WTC11 (cell line): ENCODE results near the gene PABPC3. TPM values are rescaled to one million over a fixed set of nuclear protein-coding genes. Genes with fewer than 3 reads are reported as not detected.

Experiments
- ATAC-seq: fragments of 200-7000 bp; cut with Tn5 transposase; 2 replicates; pipeline ENCODE4 v1.10.0; 2021; ENCODE audit warnings: mild to moderate bottlenecking, moderate library complexity
- CTCF ChIA-PET: fragments of 300-600 bp; sonication (Branson Sonifier 250); formaldehyde crosslinking; loops from one replicate; lab custom pipeline; 2021; ENCODE audit warnings: antibody characterized with exemption; lab: Charles Lee
- POLR2A ChIA-PET: fragments of 350-600 bp; sonication (Branson Sonifier 250); formaldehyde crosslinking; loops from one replicate; lab custom pipeline; 2021; ENCODE audit warnings: antibody characterized with exemption; lab: Charles Lee
- DNase-seq: peaks from one replicate; pipeline ENCODE4 v3.0.0; 2021; ENCODE audit warnings: low spot score
- H3K27ac Mint-ChIP-seq: 2 replicates; pipeline ENCODE4 v1.8.0; 2021; ENCODE audit warnings: mixed read lengths
- H3K27me3 Mint-ChIP-seq: 2 replicates; pipeline ENCODE4 v1.8.0; 2021; ENCODE audit warnings: low read depth, mild to moderate bottlenecking, moderate library complexity, mixed read lengths
- H3K36me3 Mint-ChIP-seq: 2 replicates; pipeline ENCODE4 v1.8.0; 2021; ENCODE audit warnings: mixed read lengths
- H3K4me1 Mint-ChIP-seq: 2 replicates; pipeline ENCODE4 v1.8.0; 2022; ENCODE audit warnings: mixed read lengths
- H3K4me3 Mint-ChIP-seq: 2 replicates; pipeline ENCODE4 v1.8.0; 2021; ENCODE audit warnings: mild to moderate bottlenecking, moderate library complexity, mixed read lengths
- H3K9me3 Mint-ChIP-seq: 2 replicates; pipeline ENCODE4 v1.8.0; 2021; ENCODE audit warnings: mixed read lengths
- TCF7 ChIP-seq: sonication (generic); formaldehyde crosslinking; IDR thresholded peaks from 2 replicates; pipeline ENCODE4 v1.8.0; 2022; ENCODE audit warnings: mild to moderate bottlenecking, low read depth, missing genetic modification reagents, moderate library complexity
- TEAD1 ChIP-seq: sonication (generic); formaldehyde crosslinking; IDR thresholded peaks from 2 replicates; pipeline ENCODE4 v1.8.0; 2022; ENCODE audit warnings: mild to moderate bottlenecking, missing genetic modification reagents
- ZNF416 ChIP-seq: fragments of 250-450 bp; sonication (Bioruptor Pico); IDR thresholded peaks from 2 replicates; pipeline ENCODE4 v1.9.0; 2021; ENCODE audit warnings: mild to moderate bottlenecking, inconsistent platforms
- total RNA-seq: library from RNA; stranded (reverse); gene quantifications from 3 replicates; pipeline ENCODE4 v1.2.3, GENCODE V29; 2021
- TF ChIP-seq, protein P1 (sequence below): sonication (generic); formaldehyde crosslinking; IDR thresholded peaks from 2 replicates; pipeline ENCODE4 v1.8.0; 2022; ENCODE audit warnings: missing genetic modification reagents
- TF ChIP-seq, protein P2 (sequence below): fragments of 250-450 bp; sonication (Bioruptor Pico); IDR thresholded peaks from 2 replicates; pipeline ENCODE4 v1.9.0; 2021; ENCODE audit warnings: mild to moderate bottlenecking, borderline replicate concordance
- TF ChIP-seq, protein P3 (sequence below): fragments of 250-450 bp; sonication (Bioruptor Pico); IDR thresholded peaks from 2 replicates; pipeline ENCODE4 v1.9.0; 2021; ENCODE audit warnings: mild to moderate bottlenecking
- TF ChIP-seq, protein P4 (sequence below): sonication (generic); formaldehyde crosslinking; IDR thresholded peaks from 2 replicates; pipeline ENCODE4 v1.8.1; 2023; ENCODE audit warnings: mild to moderate bottlenecking, moderate library complexity, missing genetic modification reagents
- TF ChIP-seq, protein P5 (sequence below): sonication (generic); formaldehyde crosslinking; IDR thresholded peaks from 2 replicates; pipeline ENCODE4 v1.8.0; 2022; ENCODE audit warnings: mild to moderate bottlenecking, missing genetic modification reagents
- TF ChIP-seq, protein P6 (sequence below): sonication (generic); formaldehyde crosslinking; IDR thresholded peaks from 2 replicates; pipeline ENCODE4 v1.8.1; 2022; ENCODE audit warnings: mild to moderate bottlenecking, moderate library complexity, missing genetic modification reagents
- TF ChIP-seq, protein P7 (sequence below): sonication (generic); formaldehyde crosslinking; IDR thresholded peaks from 2 replicates; pipeline ENCODE4 v1.8.0; 2023; ENCODE audit warnings: missing genetic modification reagents, mild to moderate bottlenecking, borderline replicate concordance

The PABPC3 gene
- total RNA-seq, 1 experiment from 2014 or later: 0.35 TPM

DNA sequence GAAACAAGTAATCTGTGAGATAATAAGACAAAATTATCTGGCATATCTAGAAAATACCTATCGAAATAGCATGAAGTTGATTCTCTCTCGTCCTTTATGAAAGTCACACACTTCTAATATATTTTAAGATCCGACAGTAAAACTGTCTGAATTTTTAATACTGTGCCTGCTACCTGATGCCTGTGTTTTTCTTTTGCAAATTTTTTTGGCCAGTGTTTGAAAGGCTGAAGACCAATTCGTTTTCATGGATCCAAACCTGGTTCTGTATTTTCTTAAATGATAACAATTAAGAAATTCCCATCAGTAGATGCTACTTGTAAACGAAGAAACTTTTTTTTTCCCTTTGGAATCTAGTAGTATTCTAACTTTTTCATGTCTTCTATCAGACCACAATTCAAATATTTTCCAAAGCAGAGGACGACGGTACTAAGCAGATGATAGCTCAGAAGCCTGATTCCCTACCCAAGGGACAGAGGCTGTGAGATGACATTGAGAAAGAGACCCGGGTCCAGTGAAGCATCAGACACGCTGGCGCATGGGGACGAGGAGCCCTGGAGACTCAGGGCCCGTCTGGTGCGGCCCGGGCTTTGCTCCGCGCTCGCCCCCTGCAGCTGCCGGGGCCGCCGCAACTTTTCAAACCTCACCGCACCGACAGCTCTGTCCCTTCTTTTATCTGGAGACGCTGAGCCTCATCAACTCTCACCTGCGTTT, 49.5 kb upstream of the PABPC3 start:
- DNase-seq: peak; percentile 54
- H3K27me3 Mint-ChIP-seq: peaks cover 21% of the 10 kb centered on the region
- TF ChIP-seq, protein P1, sequence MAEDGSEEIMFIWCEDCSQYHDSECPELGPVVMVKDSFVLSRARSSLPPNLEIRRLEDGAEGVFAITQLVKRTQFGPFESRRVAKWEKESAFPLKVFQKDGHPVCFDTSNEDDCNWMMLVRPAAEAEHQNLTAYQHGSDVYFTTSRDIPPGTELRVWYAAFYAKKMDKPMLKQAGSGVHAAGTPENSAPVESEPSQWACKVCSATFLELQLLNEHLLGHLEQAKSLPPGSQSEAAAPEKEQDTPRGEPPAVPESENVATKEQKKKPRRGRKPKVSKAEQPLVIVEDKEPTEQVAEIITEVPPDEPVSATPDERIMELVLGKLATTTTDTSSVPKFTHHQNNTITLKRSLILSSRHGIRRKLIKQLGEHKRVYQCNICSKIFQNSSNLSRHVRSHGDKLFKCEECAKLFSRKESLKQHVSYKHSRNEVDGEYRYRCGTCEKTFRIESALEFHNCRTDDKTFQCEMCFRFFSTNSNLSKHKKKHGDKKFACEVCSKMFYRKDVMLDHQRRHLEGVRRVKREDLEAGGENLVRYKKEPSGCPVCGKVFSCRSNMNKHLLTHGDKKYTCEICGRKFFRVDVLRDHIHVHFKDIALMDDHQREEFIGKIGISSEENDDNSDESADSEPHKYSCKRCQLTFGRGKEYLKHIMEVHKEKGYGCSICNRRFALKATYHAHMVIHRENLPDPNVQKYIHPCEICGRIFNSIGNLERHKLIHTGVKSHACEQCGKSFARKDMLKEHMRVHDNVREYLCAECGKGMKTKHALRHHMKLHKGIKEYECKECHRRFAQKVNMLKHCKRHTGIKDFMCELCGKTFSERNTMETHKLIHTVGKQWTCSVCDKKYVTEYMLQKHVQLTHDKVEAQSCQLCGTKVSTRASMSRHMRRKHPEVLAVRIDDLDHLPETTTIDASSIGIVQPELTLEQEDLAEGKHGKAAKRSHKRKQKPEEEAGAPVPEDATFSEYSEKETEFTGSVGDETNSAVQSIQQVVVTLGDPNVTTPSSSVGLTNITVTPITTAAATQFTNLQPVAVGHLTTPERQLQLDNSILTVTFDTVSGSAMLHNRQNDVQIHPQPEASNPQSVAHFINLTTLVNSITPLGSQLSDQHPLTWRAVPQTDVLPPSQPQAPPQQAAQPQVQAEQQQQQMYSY (CRISPR knock-in tag): peak; percentile 86
- TF ChIP-seq, protein P2, sequence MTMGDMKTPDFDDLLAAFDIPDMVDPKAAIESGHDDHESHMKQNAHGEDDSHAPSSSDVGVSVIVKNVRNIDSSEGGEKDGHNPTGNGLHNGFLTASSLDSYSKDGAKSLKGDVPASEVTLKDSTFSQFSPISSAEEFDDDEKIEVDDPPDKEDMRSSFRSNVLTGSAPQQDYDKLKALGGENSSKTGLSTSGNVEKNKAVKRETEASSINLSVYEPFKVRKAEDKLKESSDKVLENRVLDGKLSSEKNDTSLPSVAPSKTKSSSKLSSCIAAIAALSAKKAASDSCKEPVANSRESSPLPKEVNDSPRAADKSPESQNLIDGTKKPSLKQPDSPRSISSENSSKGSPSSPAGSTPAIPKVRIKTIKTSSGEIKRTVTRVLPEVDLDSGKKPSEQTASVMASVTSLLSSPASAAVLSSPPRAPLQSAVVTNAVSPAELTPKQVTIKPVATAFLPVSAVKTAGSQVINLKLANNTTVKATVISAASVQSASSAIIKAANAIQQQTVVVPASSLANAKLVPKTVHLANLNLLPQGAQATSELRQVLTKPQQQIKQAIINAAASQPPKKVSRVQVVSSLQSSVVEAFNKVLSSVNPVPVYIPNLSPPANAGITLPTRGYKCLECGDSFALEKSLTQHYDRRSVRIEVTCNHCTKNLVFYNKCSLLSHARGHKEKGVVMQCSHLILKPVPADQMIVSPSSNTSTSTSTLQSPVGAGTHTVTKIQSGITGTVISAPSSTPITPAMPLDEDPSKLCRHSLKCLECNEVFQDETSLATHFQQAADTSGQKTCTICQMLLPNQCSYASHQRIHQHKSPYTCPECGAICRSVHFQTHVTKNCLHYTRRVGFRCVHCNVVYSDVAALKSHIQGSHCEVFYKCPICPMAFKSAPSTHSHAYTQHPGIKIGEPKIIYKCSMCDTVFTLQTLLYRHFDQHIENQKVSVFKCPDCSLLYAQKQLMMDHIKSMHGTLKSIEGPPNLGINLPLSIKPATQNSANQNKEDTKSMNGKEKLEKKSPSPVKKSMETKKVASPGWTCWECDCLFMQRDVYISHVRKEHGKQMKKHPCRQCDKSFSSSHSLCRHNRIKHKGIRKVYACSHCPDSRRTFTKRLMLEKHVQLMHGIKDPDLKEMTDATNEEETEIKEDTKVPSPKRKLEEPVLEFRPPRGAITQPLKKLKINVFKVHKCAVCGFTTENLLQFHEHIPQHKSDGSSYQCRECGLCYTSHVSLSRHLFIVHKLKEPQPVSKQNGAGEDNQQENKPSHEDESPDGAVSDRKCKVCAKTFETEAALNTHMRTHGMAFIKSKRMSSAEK (CRISPR knock-in tag): no peak
- ChIA-PET POLR2A (no interaction called here), CTCF (interaction anchor here (0.7 to 2.1 kb wide), 12 partner anchors 9 to 241 kb away, joined by 3 to 10 read pairs (median 3); partner anchors contain the start of gene MTMR6)
- H3K4me3 Mint-ChIP-seq: peak overlapping the region; percentile 77
- H3K4me1 Mint-ChIP-seq: peaks cover 35% of the 10 kb centered on the region
- H3K27ac Mint-ChIP-seq: no peak overlapping the region
- peaks cover 19% of the 10 kb centered on the region for H3K9me3 Mint-ChIP-seq
- peaks cover 34% of the 10 kb centered on the region for H3K36me3 Mint-ChIP-seq
- peak; percentile 68 for ATAC-seq

DNA sequence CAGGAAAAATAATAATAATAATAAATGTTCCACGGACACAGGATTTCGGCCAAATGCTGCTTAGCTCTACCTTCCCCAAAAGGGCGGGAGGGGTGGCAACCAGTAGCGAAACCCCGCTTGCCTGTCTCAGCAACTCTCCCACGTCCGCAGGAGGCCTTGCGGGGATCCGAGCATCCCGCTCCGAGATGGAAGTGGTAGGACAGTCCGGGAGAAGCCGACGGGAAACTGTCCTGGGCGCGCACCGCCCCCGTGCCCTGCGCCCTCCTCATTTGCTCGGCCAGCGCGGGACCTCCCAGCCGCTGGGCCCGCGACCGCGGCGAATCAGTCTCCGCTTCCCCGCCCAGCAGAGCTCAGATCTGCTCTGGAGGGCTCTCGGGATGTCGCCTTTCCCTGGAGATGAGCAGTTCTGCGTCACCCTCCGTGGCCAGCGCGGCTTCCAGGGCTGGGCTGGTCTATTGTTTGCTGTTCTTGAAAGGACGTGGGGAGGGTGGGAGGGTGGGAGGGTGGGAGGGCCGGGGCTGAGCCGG, 48.9 kb upstream of the PABPC3 start:
- H3K27me3 Mint-ChIP-seq: peaks cover 21% of the 10 kb centered on the region
- TF ChIP-seq, protein P3, sequence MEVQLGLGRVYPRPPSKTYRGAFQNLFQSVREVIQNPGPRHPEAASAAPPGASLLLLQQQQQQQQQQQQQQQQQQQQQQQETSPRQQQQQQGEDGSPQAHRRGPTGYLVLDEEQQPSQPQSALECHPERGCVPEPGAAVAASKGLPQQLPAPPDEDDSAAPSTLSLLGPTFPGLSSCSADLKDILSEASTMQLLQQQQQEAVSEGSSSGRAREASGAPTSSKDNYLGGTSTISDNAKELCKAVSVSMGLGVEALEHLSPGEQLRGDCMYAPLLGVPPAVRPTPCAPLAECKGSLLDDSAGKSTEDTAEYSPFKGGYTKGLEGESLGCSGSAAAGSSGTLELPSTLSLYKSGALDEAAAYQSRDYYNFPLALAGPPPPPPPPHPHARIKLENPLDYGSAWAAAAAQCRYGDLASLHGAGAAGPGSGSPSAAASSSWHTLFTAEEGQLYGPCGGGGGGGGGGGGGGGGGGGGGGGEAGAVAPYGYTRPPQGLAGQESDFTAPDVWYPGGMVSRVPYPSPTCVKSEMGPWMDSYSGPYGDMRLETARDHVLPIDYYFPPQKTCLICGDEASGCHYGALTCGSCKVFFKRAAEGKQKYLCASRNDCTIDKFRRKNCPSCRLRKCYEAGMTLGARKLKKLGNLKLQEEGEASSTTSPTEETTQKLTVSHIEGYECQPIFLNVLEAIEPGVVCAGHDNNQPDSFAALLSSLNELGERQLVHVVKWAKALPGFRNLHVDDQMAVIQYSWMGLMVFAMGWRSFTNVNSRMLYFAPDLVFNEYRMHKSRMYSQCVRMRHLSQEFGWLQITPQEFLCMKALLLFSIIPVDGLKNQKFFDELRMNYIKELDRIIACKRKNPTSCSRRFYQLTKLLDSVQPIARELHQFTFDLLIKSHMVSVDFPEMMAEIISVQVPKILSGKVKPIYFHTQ (CRISPR knock-in tag): no peak
- TF ChIP-seq, protein P4, sequence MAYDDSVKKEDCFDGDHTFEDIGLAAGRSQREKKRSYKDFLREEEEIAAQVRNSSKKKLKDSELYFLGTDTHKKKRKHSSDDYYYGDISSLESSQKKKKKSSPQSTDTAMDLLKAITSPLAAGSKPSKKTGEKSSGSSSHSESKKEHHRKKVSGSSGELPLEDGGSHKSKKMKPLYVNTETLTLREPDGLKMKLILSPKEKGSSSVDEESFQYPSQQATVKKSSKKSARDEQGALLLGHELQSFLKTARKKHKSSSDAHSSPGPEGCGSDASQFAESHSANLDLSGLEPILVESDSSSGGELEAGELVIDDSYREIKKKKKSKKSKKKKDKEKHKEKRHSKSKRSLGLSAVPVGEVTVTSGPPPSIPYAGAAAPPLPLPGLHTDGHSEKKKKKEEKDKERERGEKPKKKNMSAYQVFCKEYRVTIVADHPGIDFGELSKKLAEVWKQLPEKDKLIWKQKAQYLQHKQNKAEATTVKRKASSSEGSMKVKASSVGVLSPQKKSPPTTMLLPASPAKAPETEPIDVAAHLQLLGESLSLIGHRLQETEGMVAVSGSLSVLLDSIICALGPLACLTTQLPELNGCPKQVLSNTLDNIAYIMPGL: peak; percentile 61
- TF ChIP-seq, protein P5, sequence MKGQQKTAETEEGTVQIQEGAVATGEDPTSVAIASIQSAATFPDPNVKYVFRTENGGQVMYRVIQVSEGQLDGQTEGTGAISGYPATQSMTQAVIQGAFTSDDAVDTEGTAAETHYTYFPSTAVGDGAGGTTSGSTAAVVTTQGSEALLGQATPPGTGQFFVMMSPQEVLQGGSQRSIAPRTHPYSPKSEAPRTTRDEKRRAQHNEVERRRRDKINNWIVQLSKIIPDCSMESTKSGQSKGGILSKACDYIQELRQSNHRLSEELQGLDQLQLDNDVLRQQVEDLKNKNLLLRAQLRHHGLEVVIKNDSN: no peak
- TF ChIP-seq ZNF416: no peak
- TF ChIP-seq TCF7 (CRISPR knock-in tag): no peak
- TF ChIP-seq, protein P6, sequence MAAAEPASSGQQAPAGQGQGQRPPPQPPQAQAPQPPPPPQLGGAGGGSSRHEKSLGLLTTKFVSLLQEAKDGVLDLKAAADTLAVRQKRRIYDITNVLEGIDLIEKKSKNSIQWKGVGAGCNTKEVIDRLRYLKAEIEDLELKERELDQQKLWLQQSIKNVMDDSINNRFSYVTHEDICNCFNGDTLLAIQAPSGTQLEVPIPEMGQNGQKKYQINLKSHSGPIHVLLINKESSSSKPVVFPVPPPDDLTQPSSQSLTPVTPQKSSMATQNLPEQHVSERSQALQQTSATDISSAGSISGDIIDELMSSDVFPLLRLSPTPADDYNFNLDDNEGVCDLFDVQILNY (CRISPR knock-in tag): 0 out of 2 replicates have a peak, but pooled peaks have one; percentile 41
- TF ChIP-seq TEAD1 (CRISPR knock-in tag): 0 out of 2 replicates have a peak, but pooled peaks have one; percentile 32
- TF ChIP-seq, protein P7, sequence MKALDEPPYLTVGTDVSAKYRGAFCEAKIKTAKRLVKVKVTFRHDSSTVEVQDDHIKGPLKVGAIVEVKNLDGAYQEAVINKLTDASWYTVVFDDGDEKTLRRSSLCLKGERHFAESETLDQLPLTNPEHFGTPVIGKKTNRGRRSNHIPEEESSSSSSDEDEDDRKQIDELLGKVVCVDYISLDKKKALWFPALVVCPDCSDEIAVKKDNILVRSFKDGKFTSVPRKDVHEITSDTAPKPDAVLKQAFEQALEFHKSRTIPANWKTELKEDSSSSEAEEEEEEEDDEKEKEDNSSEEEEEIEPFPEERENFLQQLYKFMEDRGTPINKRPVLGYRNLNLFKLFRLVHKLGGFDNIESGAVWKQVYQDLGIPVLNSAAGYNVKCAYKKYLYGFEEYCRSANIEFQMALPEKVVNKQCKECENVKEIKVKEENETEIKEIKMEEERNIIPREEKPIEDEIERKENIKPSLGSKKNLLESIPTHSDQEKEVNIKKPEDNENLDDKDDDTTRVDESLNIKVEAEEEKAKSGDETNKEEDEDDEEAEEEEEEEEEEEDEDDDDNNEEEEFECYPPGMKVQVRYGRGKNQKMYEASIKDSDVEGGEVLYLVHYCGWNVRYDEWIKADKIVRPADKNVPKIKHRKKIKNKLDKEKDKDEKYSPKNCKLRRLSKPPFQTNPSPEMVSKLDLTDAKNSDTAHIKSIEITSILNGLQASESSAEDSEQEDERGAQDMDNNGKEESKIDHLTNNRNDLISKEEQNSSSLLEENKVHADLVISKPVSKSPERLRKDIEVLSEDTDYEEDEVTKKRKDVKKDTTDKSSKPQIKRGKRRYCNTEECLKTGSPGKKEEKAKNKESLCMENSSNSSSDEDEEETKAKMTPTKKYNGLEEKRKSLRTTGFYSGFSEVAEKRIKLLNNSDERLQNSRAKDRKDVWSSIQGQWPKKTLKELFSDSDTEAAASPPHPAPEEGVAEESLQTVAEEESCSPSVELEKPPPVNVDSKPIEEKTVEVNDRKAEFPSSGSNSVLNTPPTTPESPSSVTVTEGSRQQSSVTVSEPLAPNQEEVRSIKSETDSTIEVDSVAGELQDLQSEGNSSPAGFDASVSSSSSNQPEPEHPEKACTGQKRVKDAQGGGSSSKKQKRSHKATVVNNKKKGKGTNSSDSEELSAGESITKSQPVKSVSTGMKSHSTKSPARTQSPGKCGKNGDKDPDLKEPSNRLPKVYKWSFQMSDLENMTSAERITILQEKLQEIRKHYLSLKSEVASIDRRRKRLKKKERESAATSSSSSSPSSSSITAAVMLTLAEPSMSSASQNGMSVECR: 0 out of 2 replicates have a peak, but pooled peaks have one; percentile 14
- no peak overlapping the region for H3K27ac Mint-ChIP-seq
- H3K4me3 Mint-ChIP-seq: peak overlapping the region; percentile 77
- ATAC-seq (peak; percentile 90), DNase-seq (peak; percentile 73)
- ChIA-PET CTCF (interaction anchor here (0.7 to 2.1 kb wide), 12 partner anchors 10 to 241 kb away, joined by 3 to 10 read pairs (median 3); partner anchors contain the start of gene MTMR6), POLR2A (no interaction called here)
- H3K36me3 Mint-ChIP-seq: peaks cover 32% of the 10 kb centered on the region
- H3K4me1 Mint-ChIP-seq: peaks cover 35% of the 10 kb centered on the region
- H3K9me3 Mint-ChIP-seq: peaks cover 24% of the 10 kb centered on the region
